Ectodermal cell (in vitro differentiated cells): Measurements from ENCODE around the gene LASP1.
A peak's percentile ranks its signal among the peaks of the same experiment; 100 is the strongest.

Experiments
- H3K27ac ChIP-seq: 2 replicates; pipeline ENCODE4 v1.7.0; 2013; ENCODE audit warnings: mild to moderate bottlenecking, low read depth, low read length; ENCODE audit not compliant: insufficient read depth, poor library complexity, severe bottlenecking
- H3K27me3 ChIP-seq: 2 replicates; pipeline ENCODE4 v1.7.0; 2013; ENCODE audit warnings: mild to moderate bottlenecking, low read length; ENCODE audit not compliant: insufficient read depth, control insufficient read depth, poor library complexity, severe bottlenecking
- H3K36me3 ChIP-seq: one replicate; pipeline ENCODE4 v1.7.0; 2013; ENCODE audit warnings: low read length; ENCODE audit not compliant: control insufficient read depth, insufficient read depth
- H3K4me1 ChIP-seq: one replicate; pipeline ENCODE4 v1.7.0; 2013; ENCODE audit warnings: low read length; ENCODE audit not compliant: control insufficient read depth, insufficient read depth
- H3K4me3 ChIP-seq: 2 replicates; pipeline ENCODE4 v1.7.0; 2013; ENCODE audit warnings: low read depth, low read length, control low read depth; ENCODE audit not compliant: insufficient read depth
- H3K9me3 ChIP-seq: 2 replicates; pipeline ENCODE4 v1.7.0; 2013; ENCODE audit warnings: mild to moderate bottlenecking, low read length, moderate library complexity; ENCODE audit not compliant: control insufficient read depth
- WGBS, 2 experiments: methylation state at CpG; one replicate each; pipeline ENCODE4 v1.1.7; 2013; ENCODE audit warnings: missing lambda C conversion rate in 2 of 2; 5-methylcytosine and 5-hydroxymethylcytosine counted together

LASP1 gene

DNA sequence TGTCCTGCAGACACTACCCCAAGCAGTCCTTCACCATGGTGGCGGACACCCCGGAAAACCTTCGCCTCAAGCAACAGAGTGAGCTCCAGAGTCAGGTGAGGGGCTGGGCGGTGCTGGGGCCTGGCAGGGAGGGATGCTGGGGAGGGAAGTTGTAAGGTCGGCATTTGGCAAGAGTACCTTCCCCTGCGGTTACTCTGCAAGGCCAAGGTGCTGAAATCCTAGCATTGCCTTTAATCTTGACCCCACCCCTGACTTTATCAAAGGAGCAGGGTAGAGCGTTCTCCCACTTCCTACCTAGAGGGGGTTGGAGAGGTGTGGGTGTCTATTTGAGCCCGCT, 20.5 kb downstream of the LASP1 start:
- H3K27me3 ChIP-seq = no peaks in the 10 kb centered on the region
- H3K27ac ChIP-seq = no peak overlapping the region
- no peaks in the 10 kb centered on the region for H3K9me3 ChIP-seq
- 91 to 94% methylated on average over 6 of the region's 8 CpGs for WGBS, 2 experiments
- peaks cover 25% of the 10 kb centered on the region for H3K4me1 ChIP-seq
- H3K36me3 ChIP-seq = no peaks in the 10 kb centered on the region
- H3K4me3 ChIP-seq = no peak overlapping the region

DNA sequence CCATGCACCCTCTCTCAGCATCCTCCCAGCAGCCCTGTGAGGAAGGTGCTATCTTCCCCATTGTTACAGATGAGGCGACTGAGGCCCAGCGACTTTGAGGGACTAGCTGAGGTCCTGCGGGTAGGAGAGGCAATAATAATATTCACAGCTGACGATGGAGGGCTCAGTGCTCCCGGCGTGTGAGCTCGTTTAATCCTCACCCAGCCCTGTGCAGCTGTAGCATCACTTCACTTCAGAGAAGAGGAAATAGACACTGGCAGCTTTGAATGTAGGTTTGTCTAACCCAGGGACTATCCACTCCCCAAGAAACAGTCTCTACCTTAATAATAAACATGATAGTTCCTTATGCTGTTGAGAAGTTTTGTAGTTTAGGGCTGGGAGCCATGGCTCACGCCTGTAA, 21.6 kb downstream of the LASP1 start:
- Histone ChIP-seq H3K27ac (no peak overlapping the region), H3K27me3 (no peaks in the 10 kb centered on the region), H3K4me1 (peaks cover 26% of the 10 kb centered on the region), H3K36me3 (no peaks in the 10 kb centered on the region), H3K9me3 (no peaks in the 10 kb centered on the region), H3K4me3 (no peak overlapping the region)
- 92 to 96% methylated on average over 8 of the region's 8 CpGs for WGBS, 2 experiments

DNA sequence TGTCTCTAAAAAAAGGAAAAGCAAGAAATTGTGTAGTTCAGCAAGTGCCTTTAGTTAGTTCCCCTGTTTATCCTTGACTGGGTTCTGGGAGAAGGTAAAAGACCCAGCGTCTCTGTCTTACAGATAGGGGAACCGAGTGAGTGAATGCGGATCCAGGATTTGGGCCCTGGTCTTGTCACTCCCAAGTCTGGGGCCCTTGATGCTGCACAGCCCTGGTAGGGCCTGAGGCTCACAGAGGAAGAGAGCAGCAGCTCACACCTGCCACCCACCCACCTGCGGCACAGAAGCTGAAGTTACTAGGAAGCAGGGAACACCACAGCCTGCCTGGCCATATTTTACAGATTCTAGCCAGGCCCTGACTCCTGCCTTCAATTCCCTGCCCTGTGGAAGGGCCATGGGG, 22.2 kb downstream of the LASP1 start:
- no peak overlapping the region for H3K4me3 ChIP-seq
- H3K27me3 ChIP-seq = no peaks in the 10 kb centered on the region
- no peaks in the 10 kb centered on the region for H3K36me3 ChIP-seq
- H3K4me1 ChIP-seq = peaks cover 27% of the 10 kb centered on the region
- H3K27ac ChIP-seq = no peak overlapping the region
- H3K9me3 ChIP-seq = no peaks in the 10 kb centered on the region
- 92 to 98% methylated on average over 4 of the region's 4 CpGs for WGBS, 2 experiments

DNA sequence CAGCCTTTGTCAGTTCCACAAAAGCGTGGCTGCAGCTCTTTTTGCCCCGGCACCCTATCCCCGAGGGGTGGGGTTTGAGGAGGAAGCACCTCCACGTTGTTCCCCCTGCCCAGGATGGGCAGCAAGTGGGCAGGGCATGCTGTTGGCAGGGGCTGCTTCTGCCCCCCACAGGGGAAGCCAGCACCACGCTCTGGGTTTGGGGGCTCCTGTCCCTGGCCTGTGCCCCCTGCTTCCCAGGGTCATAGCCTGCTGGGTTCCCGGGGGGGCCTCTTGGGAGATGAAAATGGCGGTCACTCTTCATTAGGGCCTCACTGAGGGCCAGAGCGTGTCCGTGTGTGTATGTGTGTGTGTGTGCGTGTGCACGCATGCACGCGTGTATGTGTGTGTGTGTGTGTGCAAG, 22.8 kb downstream of the LASP1 start:
- WGBS, 2 experiments = 95% methylated on average over 13 of the region's 13 CpGs
- no peaks in the 10 kb centered on the region for H3K27me3 ChIP-seq
- no peaks in the 10 kb centered on the region for H3K36me3 ChIP-seq
- H3K4me3 ChIP-seq = no peak overlapping the region
- peaks cover 27% of the 10 kb centered on the region for H3K4me1 ChIP-seq
- no peaks in the 10 kb centered on the region for H3K9me3 ChIP-seq
- no peak overlapping the region for H3K27ac ChIP-seq

DNA sequence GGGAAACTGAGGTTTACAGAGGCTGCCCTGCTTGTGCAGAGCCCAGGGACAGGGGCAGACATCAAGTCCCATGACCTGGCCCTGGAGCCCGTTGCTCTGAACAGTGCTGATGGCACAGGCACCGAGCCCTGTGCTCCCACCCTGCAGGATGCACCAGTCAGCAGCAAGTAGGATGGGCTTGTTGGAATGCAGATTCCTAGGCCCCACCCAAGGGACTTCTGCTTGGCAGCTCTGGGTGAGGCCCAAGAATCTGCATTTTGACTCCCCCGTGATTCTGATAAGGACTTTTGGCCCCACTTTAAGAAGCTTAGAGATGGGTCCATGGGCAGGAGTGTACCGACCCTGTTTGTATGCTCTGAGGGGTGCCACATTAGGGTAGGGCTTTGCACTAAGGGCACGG, 23.3 kb downstream of the LASP1 start:
- no peak overlapping the region for H3K27ac ChIP-seq
- H3K36me3 ChIP-seq = no peaks in the 10 kb centered on the region

DNA sequence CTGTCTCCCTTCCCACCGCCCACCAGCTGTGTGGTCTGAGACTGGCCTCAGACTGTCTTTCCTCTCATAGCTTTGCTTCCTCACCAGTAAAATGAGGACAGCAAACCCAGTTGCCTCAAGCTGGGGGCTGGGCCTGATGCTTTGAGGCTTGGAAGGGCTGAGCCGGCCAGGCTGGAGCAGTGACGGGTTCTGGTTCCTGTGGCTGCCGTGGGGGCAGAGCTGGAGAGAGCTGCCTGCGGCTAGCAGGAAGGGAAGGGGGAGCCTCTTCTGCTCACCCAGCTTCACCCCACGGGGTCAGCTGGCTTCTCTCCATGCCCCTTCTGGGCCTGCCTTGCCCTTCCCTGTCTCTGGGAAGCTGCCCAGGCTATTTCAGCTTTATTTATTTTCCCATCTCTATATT, 23.7 kb downstream of the LASP1 start:
- no peak overlapping the region for H3K4me3 ChIP-seq
- 80 to 81% methylated on average over 6 of the region's 6 CpGs for WGBS, 2 experiments
- H3K27ac ChIP-seq = no peak overlapping the region
- H3K9me3 ChIP-seq = no peaks in the 10 kb centered on the region
- H3K27me3 ChIP-seq = no peaks in the 10 kb centered on the region
- H3K36me3 ChIP-seq = peaks cover under 1% of the 10 kb centered on the region
- H3K4me1 ChIP-seq = peaks cover 28% of the 10 kb centered on the region

More for the DNA sequence above, 23.3 kb downstream of the LASP1 start:
- peaks cover 28% of the 10 kb centered on the region for H3K4me1 ChIP-seq
- H3K4me3 ChIP-seq = no peak overlapping the region
- WGBS, 2 experiments = 90 to 91% methylated on average over 5 of the region's 5 CpGs
- no peaks in the 10 kb centered on the region for H3K9me3 ChIP-seq
- H3K27me3 ChIP-seq = no peaks in the 10 kb centered on the region

DNA sequence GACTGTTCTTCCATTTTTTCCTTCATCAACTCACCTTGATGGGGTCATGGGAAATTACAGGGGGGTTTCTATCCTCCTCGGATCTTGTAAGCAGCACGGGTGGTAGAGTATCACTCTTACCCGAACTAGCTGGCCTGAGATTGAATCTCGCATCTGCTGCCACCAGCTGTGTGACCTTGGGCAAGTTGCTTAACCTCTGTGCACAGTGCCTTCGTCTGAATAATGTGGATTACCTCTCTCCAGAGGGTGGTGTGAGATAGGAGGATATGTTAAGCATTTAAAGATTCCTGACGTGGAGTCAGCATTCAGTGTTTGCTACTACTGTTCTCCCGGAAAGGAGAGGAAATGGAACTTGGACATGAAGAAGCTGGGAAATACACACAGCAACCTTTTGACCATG, 24.4 kb downstream of the LASP1 start:
- H3K9me3 ChIP-seq = no peaks in the 10 kb centered on the region
- H3K27ac ChIP-seq = no peak overlapping the region
- H3K4me1 ChIP-seq = peaks cover 28% of the 10 kb centered on the region
- no peak overlapping the region for H3K4me3 ChIP-seq
- WGBS, 2 experiments = 85 to 89% methylated on average over 7 of the region's 7 CpGs
- peaks cover 5% of the 10 kb centered on the region for H3K36me3 ChIP-seq
- no peaks in the 10 kb centered on the region for H3K27me3 ChIP-seq

DNA sequence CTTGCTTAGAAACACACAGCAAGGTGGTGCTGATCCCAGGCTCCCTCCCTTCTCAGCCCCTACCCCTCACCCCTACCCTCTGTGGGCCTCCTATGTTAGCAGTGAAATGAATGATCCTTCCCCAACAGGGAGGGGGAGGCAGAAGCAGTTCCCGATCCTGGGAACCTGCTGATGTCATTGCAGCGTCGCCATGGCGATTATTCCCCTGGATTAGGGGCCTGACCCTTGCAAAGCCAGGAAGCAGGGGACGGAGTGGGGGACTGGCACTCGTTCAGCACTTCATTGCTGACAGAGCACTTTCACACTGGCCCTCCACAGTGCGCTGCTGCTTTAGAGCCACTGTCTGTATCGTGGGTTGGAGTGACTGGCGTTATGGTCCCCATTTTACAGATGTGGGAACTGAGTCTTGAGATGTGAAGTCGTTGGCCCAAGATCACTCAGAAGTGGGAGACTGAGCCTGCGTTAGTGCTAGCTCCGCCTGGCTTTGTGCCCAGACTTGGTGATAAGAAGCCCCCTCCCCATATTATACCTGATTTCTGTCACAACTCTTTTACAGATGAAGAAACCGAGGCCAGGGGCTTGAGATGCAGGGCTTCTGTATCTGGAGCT, 26.6 kb downstream of the LASP1 start:
- WGBS, 2 experiments = 66% methylated on average over 13 of the region's 13 CpGs
- no peak overlapping the region for H3K4me3 ChIP-seq
- H3K27me3 ChIP-seq = no peaks in the 10 kb centered on the region
- peak overlapping the region; percentile 47 for H3K27ac ChIP-seq
- no peaks in the 10 kb centered on the region for H3K9me3 ChIP-seq
- peaks cover 5% of the 10 kb centered on the region for H3K36me3 ChIP-seq
- H3K4me1 ChIP-seq = peaks cover 42% of the 10 kb centered on the region

DNA sequence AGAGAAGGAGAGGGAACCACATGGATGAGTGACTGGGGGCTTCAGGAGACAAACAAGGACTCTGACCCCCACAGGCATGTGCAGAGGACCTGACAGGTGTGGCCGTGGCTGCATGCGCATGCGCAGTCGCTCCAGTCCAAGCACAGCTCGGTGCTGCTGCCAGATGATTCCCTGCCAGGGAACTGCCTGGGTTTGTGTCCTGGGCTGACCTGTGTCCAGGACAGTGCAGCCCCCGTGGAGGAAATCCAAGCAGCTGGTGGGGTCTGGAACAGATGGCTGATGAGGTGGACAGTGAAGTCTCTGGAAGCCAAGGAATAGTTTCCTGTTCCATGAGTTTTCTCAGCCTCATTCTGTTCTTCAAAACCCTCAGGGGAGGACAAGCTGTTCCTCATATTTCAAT, 27.3 kb downstream of the LASP1 start:
- 93% methylated on average over 6 of the region's 6 CpGs for WGBS, 2 experiments
- no peak overlapping the region for H3K4me3 ChIP-seq

DNA sequence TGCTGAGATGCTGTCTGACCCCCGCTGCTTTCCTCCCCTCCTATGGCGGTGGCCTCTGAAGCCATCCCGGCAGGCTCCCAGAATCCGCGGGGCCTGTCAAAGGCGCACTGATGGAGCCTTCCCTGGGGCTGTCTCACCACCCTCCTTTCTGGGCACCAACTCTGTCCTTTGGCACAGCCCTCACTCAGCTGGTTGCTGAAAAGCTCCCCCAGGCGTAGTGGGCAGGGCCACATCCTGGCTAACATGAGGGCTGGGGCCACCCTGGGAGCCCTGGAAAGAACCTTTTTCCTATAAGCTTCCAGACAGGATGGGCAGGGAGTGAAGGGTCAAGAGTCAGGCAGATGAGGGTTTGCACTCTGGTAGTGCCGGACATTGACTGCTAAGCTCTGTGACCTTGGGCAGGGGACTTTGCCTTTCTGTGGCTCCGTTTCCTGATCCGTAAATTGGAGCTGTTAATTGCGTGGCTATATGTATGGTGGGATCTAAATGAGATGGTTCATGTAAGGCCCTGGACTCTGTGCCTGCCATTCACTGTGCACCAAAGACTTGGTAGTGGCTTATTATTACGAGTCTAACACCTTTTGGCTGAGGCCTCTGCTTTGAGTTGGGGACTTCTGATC, 27.9 kb downstream of the LASP1 start:
- Histone ChIP-seq H3K36me3 (peaks cover 5% of the 10 kb centered on the region), H3K27me3 (no peaks in the 10 kb centered on the region), H3K9me3 (no peaks in the 10 kb centered on the region), H3K4me3 (no peak overlapping the region), H3K4me1 (peaks cover 43% of the 10 kb centered on the region), H3K27ac (no peak overlapping the region)
- 72 to 73% methylated on average over 12 of the region's 12 CpGs for WGBS, 2 experiments

More for the DNA sequence above, 27.3 kb downstream of the LASP1 start:
- H3K4me1 ChIP-seq = peaks cover 43% of the 10 kb centered on the region
- peaks cover 5% of the 10 kb centered on the region for H3K36me3 ChIP-seq
- H3K27me3 ChIP-seq = no peaks in the 10 kb centered on the region
- no peaks in the 10 kb centered on the region for H3K9me3 ChIP-seq
- no peak overlapping the region for H3K27ac ChIP-seq
